ENCODE results near the gene TMX3. TPM values are rescaled to one million over a fixed set of nuclear protein-coding genes. Genes with fewer than 3 reads are reported as not detected.

The TMX3 gene
- total RNA-seq, 1 experiment from 2014 or later: 33.3 TPM

- ChIA-PET POLR2A (no interaction called here), CTCF (no interaction called here)
- peaks cover 10% of the 10 kb centered on the region for H3K36me3 Mint-ChIP-seq
- no peak overlapping the region for H3K4me3 Mint-ChIP-seq
- no peak for TF ChIP-seq ZNF396 (CRISPR knock-in tag; IDR thresholded peaks at IDR 0.05; ENCODE audit: borderline replicate concordance)
- TF ChIP-seq SOX15 (CRISPR knock-in tag; IDR thresholded peaks at IDR 0.05): no peak
- TF ChIP-seq MXD4 (CRISPR knock-in tag; IDR thresholded peaks at IDR 0.05; ENCODE audit: borderline replicate concordance): no peak
- no peak for TF ChIP-seq ATF1 (CRISPR knock-in tag; IDR thresholded peaks at IDR 0.05)
- no peak for TF ChIP-seq ARID4B (CRISPR knock-in tag; IDR thresholded peaks at IDR 0.05; ENCODE audit: borderline replicate concordance)
- no peak for TF ChIP-seq ATF2 (CRISPR knock-in tag; IDR thresholded peaks at IDR 0.05; ENCODE audit: borderline replicate concordance, low read depth)
- TF ChIP-seq ZNF532 (CRISPR knock-in tag; IDR thresholded peaks at IDR 0.05; ENCODE audit: borderline replicate concordance): no peak
- TF ChIP-seq ERG (CRISPR knock-in tag; IDR thresholded peaks at IDR 0.05): no peak
- no peak for TF ChIP-seq IRF1 (CRISPR knock-in tag; IDR thresholded peaks at IDR 0.05)
- TF ChIP-seq E2F1 (CRISPR knock-in tag; IDR thresholded peaks at IDR 0.05): no peak
- TF ChIP-seq SP1 (CRISPR knock-in tag; conservative IDR thresholded peaks at IDR 0.05): no peak
- no peak for TF ChIP-seq MYBL2 (CRISPR knock-in tag; IDR thresholded peaks at IDR 0.05)
- no peak for TF ChIP-seq EMX1 (CRISPR knock-in tag; IDR thresholded peaks at IDR 0.05)
- TF ChIP-seq STAT6 (CRISPR knock-in tag; conservative IDR thresholded peaks at IDR 0.05; ENCODE audit: low read depth): no peak
- TF ChIP-seq ESRRA (CRISPR knock-in tag; IDR thresholded peaks at IDR 0.05; ENCODE audit: borderline replicate concordance): no peak
- no peaks in the 10 kb centered on the region for H3K27me3 Mint-ChIP-seq (ENCODE audit: low read depth)
- H3K4me1 Mint-ChIP-seq: peaks cover 14% of the 10 kb centered on the region
- H3K9me3 Mint-ChIP-seq: peaks cover 17% of the 10 kb centered on the region
- H3K27ac Mint-ChIP-seq: peak overlapping the region; percentile 64
- ATAC-seq (peak; percentile 88), DNase-seq (ENCODE audit: low spot score) (peak; percentile 17)
These were observed 9.1 kb upstream of the TMX3 start for GRCh38 chr18:68724021-68724420.
